Measurements from ENCODE around the gene MT1G.

Gene MT1G

DNA sequence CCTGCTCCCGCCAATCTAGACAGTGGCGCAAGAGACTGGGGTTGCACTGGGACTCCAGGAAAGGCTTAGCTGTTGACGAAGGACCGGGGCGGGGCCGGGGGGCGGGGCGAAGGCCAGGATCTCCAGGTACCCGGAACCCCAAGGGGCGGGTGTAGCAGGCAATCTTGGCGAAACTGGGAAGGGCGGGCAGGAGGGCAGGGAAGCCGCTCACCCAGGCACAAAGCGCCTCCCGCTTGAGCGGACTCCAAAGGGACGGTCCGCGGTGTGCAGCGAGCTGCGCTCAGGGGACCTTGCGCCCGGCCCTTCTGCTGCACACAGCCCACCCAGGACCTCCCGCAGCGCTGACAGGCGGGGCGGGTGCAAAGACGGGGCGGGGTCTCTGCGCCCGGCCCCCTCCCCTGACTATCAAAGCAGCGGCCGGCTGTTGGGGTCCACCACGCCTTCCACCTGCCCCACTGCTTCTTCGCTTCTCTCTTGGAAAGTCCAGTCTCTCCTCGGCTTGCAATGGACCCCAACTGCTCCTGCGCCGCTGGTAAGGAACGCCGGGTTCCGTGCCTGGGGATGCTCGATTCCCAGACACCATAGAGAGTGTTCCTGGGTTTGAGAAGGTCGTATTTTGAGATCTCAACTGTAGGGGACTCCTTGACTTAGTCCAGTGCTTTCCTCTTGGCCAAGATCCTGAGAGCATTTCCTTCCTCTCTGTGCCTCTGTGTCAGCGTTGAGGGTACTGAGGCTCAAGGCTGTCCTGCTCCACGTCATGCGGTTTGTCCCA, 10.1 kb downstream of the MT1G start, which contains the start of gene MT1F (continued):
- TF ChIP-seq, protein P1, sequence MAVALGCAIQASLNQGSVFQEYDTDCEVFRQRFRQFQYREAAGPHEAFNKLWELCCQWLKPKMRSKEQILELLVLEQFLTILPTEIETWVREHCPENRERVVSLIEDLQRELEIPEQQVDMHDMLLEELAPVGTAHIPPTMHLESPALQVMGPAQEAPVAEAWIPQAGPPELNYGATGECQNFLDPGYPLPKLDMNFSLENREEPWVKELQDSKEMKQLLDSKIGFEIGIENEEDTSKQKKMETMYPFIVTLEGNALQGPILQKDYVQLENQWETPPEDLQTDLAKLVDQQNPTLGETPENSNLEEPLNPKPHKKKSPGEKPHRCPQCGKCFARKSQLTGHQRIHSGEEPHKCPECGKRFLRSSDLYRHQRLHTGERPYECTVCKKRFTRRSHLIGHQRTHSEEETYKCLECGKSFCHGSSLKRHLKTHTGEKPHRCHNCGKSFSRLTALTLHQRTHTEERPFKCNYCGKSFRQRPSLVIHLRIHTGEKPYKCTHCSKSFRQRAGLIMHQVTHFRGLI (tag by site-specific recombination; IDR thresholded peaks at IDR 0.05), result no peak
- TF ChIP-seq, protein P2, sequence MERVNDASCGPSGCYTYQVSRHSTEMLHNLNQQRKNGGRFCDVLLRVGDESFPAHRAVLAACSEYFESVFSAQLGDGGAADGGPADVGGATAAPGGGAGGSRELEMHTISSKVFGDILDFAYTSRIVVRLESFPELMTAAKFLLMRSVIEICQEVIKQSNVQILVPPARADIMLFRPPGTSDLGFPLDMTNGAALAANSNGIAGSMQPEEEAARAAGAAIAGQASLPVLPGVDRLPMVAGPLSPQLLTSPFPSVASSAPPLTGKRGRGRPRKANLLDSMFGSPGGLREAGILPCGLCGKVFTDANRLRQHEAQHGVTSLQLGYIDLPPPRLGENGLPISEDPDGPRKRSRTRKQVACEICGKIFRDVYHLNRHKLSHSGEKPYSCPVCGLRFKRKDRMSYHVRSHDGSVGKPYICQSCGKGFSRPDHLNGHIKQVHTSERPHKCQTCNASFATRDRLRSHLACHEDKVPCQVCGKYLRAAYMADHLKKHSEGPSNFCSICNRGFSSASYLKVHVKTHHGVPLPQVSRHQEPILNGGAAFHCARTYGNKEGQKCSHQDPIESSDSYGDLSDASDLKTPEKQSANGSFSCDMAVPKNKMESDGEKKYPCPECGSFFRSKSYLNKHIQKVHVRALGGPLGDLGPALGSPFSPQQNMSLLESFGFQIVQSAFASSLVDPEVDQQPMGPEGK (tag by site-specific recombination; IDR thresholded peaks at IDR 0.05), result peak; percentile 47; the same call in 1 of the 2 replicates
- TF ChIP-seq, protein P3, sequence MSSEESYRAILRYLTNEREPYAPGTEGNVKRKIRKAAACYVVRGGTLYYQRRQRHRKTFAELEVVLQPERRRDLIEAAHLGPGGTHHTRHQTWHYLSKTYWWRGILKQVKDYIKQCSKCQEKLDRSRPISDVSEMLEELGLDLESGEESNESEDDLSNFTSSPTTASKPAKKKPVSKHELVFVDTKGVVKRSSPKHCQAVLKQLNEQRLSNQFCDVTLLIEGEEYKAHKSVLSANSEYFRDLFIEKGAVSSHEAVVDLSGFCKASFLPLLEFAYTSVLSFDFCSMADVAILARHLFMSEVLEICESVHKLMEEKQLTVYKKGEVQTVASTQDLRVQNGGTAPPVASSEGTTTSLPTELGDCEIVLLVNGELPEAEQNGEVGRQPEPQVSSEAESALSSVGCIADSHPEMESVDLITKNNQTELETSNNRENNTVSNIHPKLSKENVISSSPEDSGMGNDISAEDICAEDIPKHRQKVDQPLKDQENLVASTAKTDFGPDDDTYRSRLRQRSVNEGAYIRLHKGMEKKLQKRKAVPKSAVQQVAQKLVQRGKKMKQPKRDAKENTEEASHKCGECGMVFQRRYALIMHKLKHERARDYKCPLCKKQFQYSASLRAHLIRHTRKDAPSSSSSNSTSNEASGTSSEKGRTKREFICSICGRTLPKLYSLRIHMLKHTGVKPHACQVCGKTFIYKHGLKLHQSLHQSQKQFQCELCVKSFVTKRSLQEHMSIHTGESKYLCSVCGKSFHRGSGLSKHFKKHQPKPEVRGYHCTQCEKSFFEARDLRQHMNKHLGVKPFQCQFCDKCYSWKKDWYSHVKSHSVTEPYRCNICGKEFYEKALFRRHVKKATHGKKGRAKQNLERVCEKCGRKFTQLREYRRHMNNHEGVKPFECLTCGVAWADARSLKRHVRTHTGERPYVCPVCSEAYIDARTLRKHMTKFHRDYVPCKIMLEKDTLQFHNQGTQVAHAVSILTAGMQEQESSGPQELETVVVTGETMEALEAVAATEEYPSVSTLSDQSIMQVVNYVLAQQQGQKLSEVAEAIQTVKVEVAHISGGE (tag by site-specific recombination; conservative IDR thresholded peaks at IDR 0.05; ENCODE audit: low read depth), result peak; percentile 26; the same call in 1 of the 2 replicates
- 0 out of 2 replicates have a peak, but pooled peaks have one; percentile 29 for TF ChIP-seq ZXDB (tag by site-specific recombination; IDR thresholded peaks at IDR 0.05)
- no peak for TF ChIP-seq ZNF664 (tag by site-specific recombination; IDR thresholded peaks at IDR 0.05)
- TF ChIP-seq KLF16 (tag by site-specific recombination; IDR thresholded peaks at IDR 0.05), result peak; percentile 57
- no peak for TF ChIP-seq ZNF658 (tag by site-specific recombination; IDR thresholded peaks at IDR 0.05)
- peak; percentile 57; the same call in 1 of the 2 replicates for TF ChIP-seq ZFP69B (tag by site-specific recombination; IDR thresholded peaks at IDR 0.05)
- TF ChIP-seq ZBTB48 (tag by site-specific recombination; IDR thresholded peaks at IDR 0.05), result 0 out of 2 replicates have a peak, but pooled peaks have one; percentile 14
- peak; percentile 60; the same call in 1 of the 2 replicates for TF ChIP-seq ZBTB20 (tag by site-specific recombination; IDR thresholded peaks at IDR 0.05)
- no peak for TF ChIP-seq ZNF16 (tag by site-specific recombination; IDR thresholded peaks at IDR 0.05; ENCODE audit: low read depth)
- TF ChIP-seq, protein P4, sequence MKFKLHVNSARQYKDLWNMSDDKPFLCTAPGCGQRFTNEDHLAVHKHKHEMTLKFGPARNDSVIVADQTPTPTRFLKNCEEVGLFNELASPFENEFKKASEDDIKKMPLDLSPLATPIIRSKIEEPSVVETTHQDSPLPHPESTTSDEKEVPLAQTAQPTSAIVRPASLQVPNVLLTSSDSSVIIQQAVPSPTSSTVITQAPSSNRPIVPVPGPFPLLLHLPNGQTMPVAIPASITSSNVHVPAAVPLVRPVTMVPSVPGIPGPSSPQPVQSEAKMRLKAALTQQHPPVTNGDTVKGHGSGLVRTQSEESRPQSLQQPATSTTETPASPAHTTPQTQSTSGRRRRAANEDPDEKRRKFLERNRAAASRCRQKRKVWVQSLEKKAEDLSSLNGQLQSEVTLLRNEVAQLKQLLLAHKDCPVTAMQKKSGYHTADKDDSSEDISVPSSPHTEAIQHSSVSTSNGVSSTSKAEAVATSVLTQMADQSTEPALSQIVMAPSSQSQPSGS (tag by site-specific recombination; IDR thresholded peaks at IDR 0.05; ENCODE audit: low read depth), result no peak
- peak; percentile 65; the same call in 1 of the 2 replicates for TF ChIP-seq KLF9 (tag by site-specific recombination; IDR thresholded peaks at IDR 0.05; ENCODE audit: low read depth)
- TF ChIP-seq ZNF530 (tag by site-specific recombination; IDR thresholded peaks at IDR 0.05; ENCODE audit: low read depth), result no peak
- peak; percentile 78 for TF ChIP-seq ZNF335 (tag by site-specific recombination; conservative IDR thresholded peaks at IDR 0.05)
- no peak for TF ChIP-seq ZFHX2 (tag by site-specific recombination; conservative IDR thresholded peaks at IDR 0.05)
- TF ChIP-seq GLIS1 (tag by site-specific recombination; IDR thresholded peaks at IDR 0.05), result peak; percentile 79
- TF ChIP-seq ZNF416 (tag by site-specific recombination; IDR thresholded peaks at IDR 0.05), result no peak
- no peak for TF ChIP-seq MEIS1 (CRISPR knock-in tag; IDR thresholded peaks at IDR 0.05; ENCODE audit: borderline replicate concordance)
